Trophoblast cell (in vitro differentiated cells and primary cell): ENCODE results near the gene CYB561D1.

ENCODE experiments used
- DNase-seq, 2 donors: peaks; one replicate each; pipeline ENCODE4 v3.0.0-alpha.2; 2016
- H2AFZ ChIP-seq: 2 replicates; pipeline ENCODE4 v1.6.1; 2013; ENCODE audit warnings: low read length, moderate library complexity, mild to moderate bottlenecking; ENCODE audit not compliant: insufficient read depth, poor library complexity
- H2AK5ac ChIP-seq: 2 replicates; pipeline ENCODE4 v1.6.1; 2013; ENCODE audit warnings: mild to moderate bottlenecking, low read length
- H2BK120ac ChIP-seq: 2 replicates; pipeline ENCODE4 v1.6.1; 2013; ENCODE audit warnings: low read length, mild to moderate bottlenecking, moderate library complexity; ENCODE audit not compliant: insufficient read depth, poor library complexity
- H2BK12ac ChIP-seq: 2 replicates; pipeline ENCODE4 v1.6.1; 2013; ENCODE audit warnings: mild to moderate bottlenecking, low read length, moderate library complexity
- H2BK5ac ChIP-seq: 2 replicates; pipeline ENCODE4 v1.6.1; 2013; ENCODE audit warnings: low read length, low read depth, moderate library complexity, mild to moderate bottlenecking; ENCODE audit not compliant: poor library complexity
- H3K14ac ChIP-seq: 2 replicates; pipeline ENCODE4 v1.6.1; 2013; ENCODE audit warnings: mild to moderate bottlenecking, low read length
- H3K18ac ChIP-seq: 2 replicates; pipeline ENCODE4 v1.6.1; 2013; ENCODE audit warnings: mild to moderate bottlenecking, low read length
- H3K23ac ChIP-seq: 2 replicates; pipeline ENCODE4 v1.6.1; 2013; ENCODE audit warnings: low read length
- H3K27ac ChIP-seq: 2 replicates; pipeline ENCODE4 v1.5.1; 2013; ENCODE audit warnings: low read depth, mild to moderate bottlenecking, inconsistent platforms, low read length, moderate library complexity
- H3K27me3 ChIP-seq: 2 replicates; pipeline ENCODE4 v1.6.1; 2013; ENCODE audit warnings: inconsistent platforms, mild to moderate bottlenecking, low read length, moderate library complexity; ENCODE audit not compliant: insufficient read depth
- H3K36me3 ChIP-seq, 2 experiments: 1 replicate in 1 of 2; 2 replicates in 1 of 2; pipeline ENCODE4 v1.6.1; 2013; ENCODE audit warnings: low read length in 2 of 2, mild to moderate bottlenecking in 2 of 2, moderate library complexity in 1 of 2; ENCODE audit not compliant: insufficient read depth in 2 of 2, control insufficient read depth in 1 of 2
- H3K4ac ChIP-seq: 2 replicates; pipeline ENCODE4 v1.6.1; 2013; ENCODE audit warnings: low read depth, mild to moderate bottlenecking, low read length, moderate library complexity
- H3K4me1 ChIP-seq, 2 experiments: 1 replicate in 1 of 2; 2 replicates in 1 of 2; pipeline ENCODE4 v1.6.1; 2013; ENCODE audit warnings: low read length in 2 of 2, mild to moderate bottlenecking in 2 of 2, moderate library complexity in 1 of 2; ENCODE audit not compliant: insufficient read depth in 2 of 2, control insufficient read depth in 1 of 2
- H3K4me2 ChIP-seq: 2 replicates; pipeline ENCODE4 v1.6.1; 2013; ENCODE audit warnings: inconsistent platforms, mild to moderate bottlenecking, low read length, moderate library complexity
- H3K4me3 ChIP-seq: 2 replicates; pipeline ENCODE4 v1.5.1; 2013; ENCODE audit warnings: mild to moderate bottlenecking, low read depth, low read length, inconsistent platforms
- H3K79me1 ChIP-seq: one replicate; pipeline ENCODE4 v1.6.1; 2013; ENCODE audit warnings: low read length
- H3K79me2 ChIP-seq: 2 replicates; pipeline ENCODE4 v1.6.1; 2013; ENCODE audit warnings: low read length, mild to moderate bottlenecking; ENCODE audit not compliant: control insufficient read depth, insufficient read depth, poor library complexity
- H3K9ac ChIP-seq: 2 replicates; pipeline ENCODE4 v1.6.1; 2013; ENCODE audit warnings: mild to moderate bottlenecking, low read length
- H3K9me3 ChIP-seq: 2 replicates; pipeline ENCODE4 v1.6.1; 2013; ENCODE audit warnings: low read depth, mild to moderate bottlenecking, control low read depth, inconsistent platforms, low read length; ENCODE audit not compliant: insufficient read depth
- H4K12ac ChIP-seq: 2 replicates; pipeline ENCODE4 v1.6.1; 2013; ENCODE audit warnings: low read depth, mild to moderate bottlenecking, low read length, moderate library complexity
- H4K8ac ChIP-seq: 2 replicates; pipeline ENCODE4 v1.6.1; 2013; ENCODE audit warnings: low read depth, mild to moderate bottlenecking, low read length, moderate library complexity
- H4K91ac ChIP-seq: one replicate; pipeline ENCODE4 v1.6.1; 2013; ENCODE audit warnings: low read depth, mild to moderate bottlenecking, low read length, moderate library complexity
- WGBS: extraction: QIAGEN DNeasy Blood & Tissue Kit; methylation state at CpG from one replicate; pipeline ENCODE4 v1.1.7; 2013; ENCODE audit warnings: missing lambda C conversion rate; ENCODE audit not compliant: insufficient read length, insufficient coverage; ENCODE audit errors: extremely low coverage; 5-methylcytosine and 5-hydroxymethylcytosine counted together

Gene CYB561D1

DNA sequence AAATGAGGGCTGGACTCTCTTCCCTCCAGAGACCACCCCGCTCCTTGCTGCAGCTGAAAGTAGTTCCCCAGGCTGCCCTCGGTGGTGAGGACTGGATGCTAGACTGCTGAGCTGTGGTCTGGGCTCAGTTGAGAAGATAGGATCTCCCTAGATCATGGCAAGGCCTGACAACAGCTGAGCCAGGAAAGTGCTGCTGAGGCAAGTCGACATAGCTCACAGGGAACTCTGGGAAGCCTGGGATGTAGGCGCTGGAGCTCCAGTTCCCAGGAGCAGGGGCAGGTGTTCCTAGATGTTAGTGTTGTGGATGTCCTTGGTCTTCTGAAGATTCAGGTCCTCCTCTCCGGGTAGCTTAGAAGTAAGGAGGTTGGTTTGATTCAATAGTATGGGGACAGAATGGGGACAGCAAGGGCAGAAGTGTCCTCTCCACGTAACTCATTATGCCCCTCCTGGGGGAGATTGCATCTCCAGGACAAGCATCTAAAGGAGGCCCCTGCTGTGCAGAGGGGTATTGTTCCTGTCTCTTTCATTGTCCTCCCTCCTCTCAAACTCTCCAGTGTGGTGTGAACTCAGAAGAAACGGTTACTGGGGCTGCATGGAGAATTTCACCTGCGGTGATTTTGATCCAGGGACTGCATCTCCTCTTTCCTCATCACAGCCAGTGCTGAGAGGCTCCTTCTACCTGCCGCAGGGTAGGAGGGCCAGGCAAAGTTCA, 3.7 kb downstream of the CYB561D1 start:
- H2BK12ac ChIP-seq, result no peak overlapping the region
- H3K36me3 ChIP-seq, result peaks cover 11 to 17% of the 10 kb centered on the region in 2 experiments
- H3K23ac ChIP-seq, result no peak overlapping the region
- peaks cover 15 to 27% of the 10 kb centered on the region in 2 experiments for H3K4me1 ChIP-seq
- H4K91ac ChIP-seq, result no peak overlapping the region
- no peaks in the 10 kb centered on the region for H3K9me3 ChIP-seq
- H3K79me2 ChIP-seq, result peaks cover 4% of the 10 kb centered on the region
- no peak overlapping the region for H4K12ac ChIP-seq
- H2AK5ac ChIP-seq, result no peak overlapping the region
- no peak for DNase-seq
- no peak overlapping the region for H3K4me2 ChIP-seq
- H3K79me1 ChIP-seq, result peaks cover 5% of the 10 kb centered on the region
- H2BK5ac ChIP-seq, result no peak overlapping the region
- no CpG with 5 or more reads among the region's 9 CpGs for WGBS
- no peak overlapping the region for H3K14ac ChIP-seq
- no peaks in the 10 kb centered on the region for H3K27me3 ChIP-seq
- no peak overlapping the region for H3K18ac ChIP-seq
- no peak overlapping the region for H3K27ac ChIP-seq
- no peak overlapping the region for H4K8ac ChIP-seq
- no peak overlapping the region for H3K9ac ChIP-seq
- H3K4me3 ChIP-seq, result no peak overlapping the region
- no peak overlapping the region for H2BK120ac ChIP-seq
- no peak overlapping the region for H3K4ac ChIP-seq
- no peak overlapping the region for H2AFZ ChIP-seq

DNA sequence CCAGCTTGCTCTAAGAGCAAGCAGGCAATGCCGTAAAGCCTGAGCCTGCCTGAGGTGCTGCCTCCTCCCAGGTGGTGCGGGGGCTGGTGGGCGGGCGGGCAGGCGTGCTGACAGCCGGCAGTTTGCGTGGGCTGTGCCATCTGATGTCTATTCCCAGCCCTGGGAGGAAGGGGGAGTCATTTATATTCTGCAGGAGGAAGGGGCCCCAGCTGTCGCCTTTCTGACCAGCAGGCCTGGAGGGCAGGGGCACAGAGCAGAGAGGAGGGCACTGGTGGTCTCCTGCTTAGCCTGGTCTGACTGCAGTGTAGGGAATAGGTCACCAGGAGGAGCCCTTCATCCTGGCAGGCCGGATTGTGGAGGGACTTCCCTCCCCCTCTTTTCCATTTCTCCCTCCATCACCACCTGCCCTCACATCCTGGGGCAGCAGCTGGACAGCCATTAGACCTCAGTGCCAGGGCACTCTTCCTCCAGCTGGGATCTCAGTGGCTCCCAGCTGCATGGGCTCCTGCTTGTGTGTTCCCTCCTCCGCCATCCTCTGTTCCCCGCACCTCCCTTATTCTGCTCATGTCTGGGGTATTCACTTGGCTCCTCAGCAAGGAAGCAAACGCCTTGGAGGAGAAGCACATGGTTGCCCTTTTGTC, 4.4 kb downstream of the CYB561D1 start:
- H3K27ac ChIP-seq, result no peak overlapping the region
- H3K14ac ChIP-seq, result no peak overlapping the region
- peaks cover 15 to 27% of the 10 kb centered on the region in 2 experiments for H3K4me1 ChIP-seq
- H3K36me3 ChIP-seq, result peaks cover 11 to 17% of the 10 kb centered on the region in 2 experiments
- H3K9ac ChIP-seq, result no peak overlapping the region
- no peak overlapping the region for H3K18ac ChIP-seq
- H4K12ac ChIP-seq, result no peak overlapping the region
- H2BK120ac ChIP-seq, result no peak overlapping the region
- DNase-seq, result no peak
- peaks cover 4% of the 10 kb centered on the region for H3K79me2 ChIP-seq
- no peak overlapping the region for H2BK5ac ChIP-seq
- H2AFZ ChIP-seq, result no peak overlapping the region
- H3K9me3 ChIP-seq, result no peaks in the 10 kb centered on the region
- no peak overlapping the region for H3K4me2 ChIP-seq
- H3K4ac ChIP-seq, result no peak overlapping the region
- H4K8ac ChIP-seq, result no peak overlapping the region
- H2BK12ac ChIP-seq, result no peak overlapping the region
- no peak overlapping the region for H3K4me3 ChIP-seq
- H4K91ac ChIP-seq, result no peak overlapping the region
- no CpG with 5 or more reads among the region's 12 CpGs for WGBS
- peaks cover 5% of the 10 kb centered on the region for H3K79me1 ChIP-seq
- H2AK5ac ChIP-seq, result no peak overlapping the region
- no peaks in the 10 kb centered on the region for H3K27me3 ChIP-seq
- H3K23ac ChIP-seq, result no peak overlapping the region

DNA sequence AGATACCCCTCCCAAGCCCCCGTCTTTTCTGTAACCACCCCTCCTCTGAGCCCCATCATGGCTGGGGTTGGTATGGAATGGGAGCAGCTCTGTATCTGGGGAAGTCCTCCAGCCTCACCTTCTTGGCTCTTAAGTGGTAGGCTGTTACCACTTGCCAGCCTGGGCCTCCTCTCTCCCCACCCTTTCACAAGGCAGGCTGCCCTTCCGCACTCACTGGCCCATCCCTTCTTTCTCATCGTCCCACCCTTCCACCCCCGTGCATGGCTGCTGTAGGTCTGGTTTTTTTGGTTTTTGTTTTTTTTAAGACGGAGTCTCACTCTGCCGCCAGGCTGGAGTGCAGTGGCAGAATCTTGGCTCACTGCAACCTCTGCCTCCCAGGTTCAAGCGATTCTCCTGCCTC, 5.2 kb downstream of the CYB561D1 start:
- H4K12ac ChIP-seq, result no peak overlapping the region
- H3K36me3 ChIP-seq, result peaks cover 11 to 17% of the 10 kb centered on the region in 2 experiments
- H3K4me1 ChIP-seq, result peaks cover 15 to 27% of the 10 kb centered on the region in 2 experiments
- no peak overlapping the region for H4K91ac ChIP-seq
- H3K4me3 ChIP-seq, result no peak overlapping the region
- H3K27me3 ChIP-seq, result no peaks in the 10 kb centered on the region
- H2BK12ac ChIP-seq, result no peak overlapping the region
- no CpG with 5 or more reads among the region's 7 CpGs for WGBS
- H4K8ac ChIP-seq, result no peak overlapping the region
- no peak overlapping the region for H3K23ac ChIP-seq
- H3K9ac ChIP-seq, result no peak overlapping the region
- H2AK5ac ChIP-seq, result no peak overlapping the region
- H3K79me2 ChIP-seq, result peaks cover 2% of the 10 kb centered on the region
- peak overlapping the region; percentile 41 for H3K18ac ChIP-seq
- H3K14ac ChIP-seq, result no peak overlapping the region
- no peak overlapping the region for H3K27ac ChIP-seq
- H2BK5ac ChIP-seq, result no peak overlapping the region
- no peak for DNase-seq
- H3K4ac ChIP-seq, result no peak overlapping the region
- no peak overlapping the region for H2AFZ ChIP-seq
- H2BK120ac ChIP-seq, result no peak overlapping the region
- no peak overlapping the region for H3K4me2 ChIP-seq
- H3K9me3 ChIP-seq, result no peaks in the 10 kb centered on the region
- peaks cover 2% of the 10 kb centered on the region for H3K79me1 ChIP-seq

DNA sequence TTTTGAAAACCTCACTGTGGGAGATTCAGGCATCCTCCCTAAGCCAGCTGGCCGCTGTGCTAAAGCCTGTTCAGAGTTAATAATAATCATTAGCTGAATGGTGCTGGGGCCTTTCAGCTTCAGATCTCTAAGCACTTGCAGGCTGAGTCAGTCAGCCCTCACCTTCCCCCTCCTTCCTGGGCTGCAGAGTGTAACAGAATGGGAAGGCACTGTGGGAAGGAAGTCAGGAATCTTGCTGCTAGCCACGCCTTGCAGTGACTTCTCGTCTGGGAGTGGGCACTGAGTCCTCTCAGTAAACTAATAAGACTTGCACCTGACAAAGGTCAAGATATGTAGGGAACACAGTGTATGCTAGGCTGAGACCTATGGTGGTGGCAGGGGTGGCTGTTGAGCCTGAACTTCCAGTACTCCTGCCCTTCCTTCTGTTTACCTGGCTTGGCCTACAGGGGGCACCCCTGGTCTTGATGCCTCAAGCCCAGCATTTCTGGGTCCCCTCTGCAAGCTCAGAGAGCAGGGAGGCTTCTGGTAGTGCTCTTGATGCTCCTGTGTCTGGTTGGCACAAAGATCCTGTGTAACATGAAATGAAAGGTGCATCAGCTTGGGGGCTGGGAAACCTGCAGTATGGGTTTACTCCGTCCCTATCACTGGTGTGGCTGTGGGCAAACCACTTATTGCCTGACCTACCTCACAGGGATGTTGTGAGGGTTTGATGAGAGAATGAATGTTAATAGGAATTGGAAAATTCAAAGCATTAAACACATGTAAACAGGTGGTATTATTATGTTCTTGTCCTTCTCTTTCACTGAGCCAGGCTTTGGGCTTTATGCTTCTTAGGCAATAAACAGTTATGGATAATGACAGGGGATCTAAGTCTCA, 6.0 kb downstream of the CYB561D1 start:
- no peak overlapping the region for H3K4ac ChIP-seq
- peaks cover 2% of the 10 kb centered on the region for H3K79me1 ChIP-seq
- no peak overlapping the region for H3K4me2 ChIP-seq
- no peak overlapping the region for H3K4me3 ChIP-seq
- H2BK12ac ChIP-seq, result no peak overlapping the region
- H2AK5ac ChIP-seq, result no peak overlapping the region
- H2BK5ac ChIP-seq, result no peak overlapping the region
- H3K27me3 ChIP-seq, result no peaks in the 10 kb centered on the region
- H3K79me2 ChIP-seq, result no peaks in the 10 kb centered on the region
- no peak overlapping the region for H2BK120ac ChIP-seq
- WGBS, result no CpG with 5 or more reads among the region's 4 CpGs
- H3K9ac ChIP-seq, result no peak overlapping the region
- H2AFZ ChIP-seq, result no peak overlapping the region
- H3K23ac ChIP-seq, result no peak overlapping the region
- H3K14ac ChIP-seq, result no peak overlapping the region
- no peak overlapping the region for H4K12ac ChIP-seq
- peaks cover 11 to 17% of the 10 kb centered on the region in 2 experiments for H3K36me3 ChIP-seq
- peak in 1 of 2 donors; percentile 28 for DNase-seq
- no peak overlapping the region for H4K91ac ChIP-seq
- H3K9me3 ChIP-seq, result no peaks in the 10 kb centered on the region
- H4K8ac ChIP-seq, result no peak overlapping the region
- H3K4me1 ChIP-seq, result peaks cover 15 to 25% of the 10 kb centered on the region in 2 experiments
- no peak overlapping the region for H3K18ac ChIP-seq
- no peak overlapping the region for H3K27ac ChIP-seq
